ENCODE data around the gene CTU2.

The CTU2 gene

DNA sequence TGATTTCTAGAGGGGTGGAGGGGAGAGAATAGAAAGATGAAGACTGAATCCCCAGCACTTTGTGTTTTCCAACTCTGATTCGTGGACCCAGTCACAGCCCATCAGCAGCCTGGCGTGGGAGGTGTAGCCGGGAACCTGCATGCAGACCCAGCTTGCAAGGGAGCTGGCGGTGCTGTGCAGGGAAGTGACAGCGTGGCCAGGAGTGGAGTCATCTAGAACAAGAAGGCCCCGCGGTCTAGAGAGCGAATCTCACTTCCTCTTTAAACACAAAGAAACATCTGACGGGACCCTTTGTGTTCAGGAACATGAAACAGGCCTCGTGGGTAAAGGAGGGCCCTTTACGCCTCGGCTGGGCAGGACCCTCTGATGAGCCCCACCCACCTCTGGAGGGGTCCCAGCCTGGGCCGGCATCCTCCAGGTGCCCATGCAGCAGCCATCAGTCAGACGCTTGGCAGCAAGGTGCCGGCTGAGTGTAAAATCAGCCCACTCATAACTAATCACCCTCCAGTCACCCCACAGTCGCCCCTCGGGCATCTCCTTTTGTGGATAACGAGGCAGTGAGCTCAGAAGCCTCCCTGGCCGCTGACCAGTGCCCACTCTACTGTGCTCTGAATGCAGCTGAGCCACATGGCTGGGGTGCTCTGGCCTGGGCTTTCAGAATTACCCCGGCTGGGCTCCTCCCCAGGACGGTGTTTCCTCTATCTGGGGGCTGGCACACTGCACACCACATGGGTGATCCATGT, 24.4 kb upstream of the CTU2 start:
- peak; percentile 29 to 85 for DNase-seq

GRCh38 chr16:88684569-88685155, 21.6 kb upstream of the CTU2 start:
- DNase-seq: no peak

- DNase-seq: peak; percentile 33 to 57
Measured at GRCh38 chr16:88685156-88686061, 20.9 kb upstream of the CTU2 start.

DNA sequence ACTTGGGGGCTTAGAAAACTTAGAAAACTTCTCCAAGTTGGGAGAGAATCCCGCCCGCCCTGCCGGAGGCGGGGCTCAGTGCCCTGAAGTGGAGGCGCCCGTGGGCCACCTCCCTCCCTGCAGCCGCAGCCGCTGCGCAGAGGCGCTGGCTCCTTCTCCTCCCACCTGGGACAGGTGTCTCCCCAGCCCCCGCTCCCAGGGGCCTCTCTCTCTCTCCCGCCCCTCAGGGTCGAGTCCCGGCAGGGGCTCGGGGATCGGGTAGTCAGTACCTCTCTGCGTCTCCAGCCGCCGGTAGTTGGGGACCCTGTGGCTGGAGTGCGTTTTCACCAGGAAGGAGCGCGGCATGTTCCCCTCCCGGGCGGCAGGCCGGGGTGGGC, 20.3 kb upstream of the CTU2 start:
- DNase-seq: no peak

DNA sequence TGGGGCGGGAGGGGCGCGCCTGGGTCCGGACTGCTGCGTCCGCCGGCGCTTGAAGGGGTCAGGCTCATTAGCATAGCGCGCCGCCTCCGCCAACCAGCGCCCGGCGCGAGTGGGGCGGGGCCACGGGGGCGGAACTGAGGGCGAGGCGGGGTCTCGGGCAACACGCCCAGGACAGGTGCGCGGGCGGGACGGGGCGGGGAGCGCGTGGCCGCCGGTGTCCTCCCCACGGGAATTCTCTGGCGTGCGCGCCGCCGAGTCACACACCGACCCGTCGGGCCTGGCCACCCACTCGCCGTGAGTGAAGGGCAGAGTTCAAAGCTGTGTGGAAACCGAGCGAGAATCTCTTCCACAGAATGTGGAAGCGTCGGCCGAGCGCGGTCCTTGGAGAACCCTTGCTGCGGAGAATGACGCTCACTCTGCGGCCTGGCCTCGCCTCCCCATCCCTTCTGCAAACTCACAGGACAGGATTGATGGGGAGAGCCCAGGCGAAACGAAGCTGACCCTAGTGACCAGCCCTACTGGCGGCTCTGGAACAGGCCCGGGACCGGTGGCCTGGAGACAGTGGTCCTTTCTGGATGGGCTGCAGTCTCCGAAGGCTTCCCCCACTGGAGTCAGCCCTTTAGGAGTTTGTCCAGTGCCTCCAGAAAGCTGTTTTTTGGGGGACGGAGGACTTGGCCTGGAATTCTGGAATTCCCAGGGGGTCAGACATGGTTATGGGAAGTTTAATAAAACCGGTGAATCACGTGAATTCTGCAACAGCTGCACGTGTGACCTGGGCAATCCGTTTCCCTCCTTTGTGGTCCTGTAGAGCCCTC, 19.7 kb upstream of the CTU2 start, which contains the start of gene SNAI3:
TSS of gene SNAI3 (minus strand) at position 69 of the 815 bp plus-strand sequence. CDS start 101 bp downstream, outside the sequence.
- peak in 1 of 2 donors; percentile 65 for DNase-seq

- DNase-seq: no peak
Measured at GRCh38 chr16:88687254-88687576, 19.1 kb upstream of the CTU2 start.

DNA sequence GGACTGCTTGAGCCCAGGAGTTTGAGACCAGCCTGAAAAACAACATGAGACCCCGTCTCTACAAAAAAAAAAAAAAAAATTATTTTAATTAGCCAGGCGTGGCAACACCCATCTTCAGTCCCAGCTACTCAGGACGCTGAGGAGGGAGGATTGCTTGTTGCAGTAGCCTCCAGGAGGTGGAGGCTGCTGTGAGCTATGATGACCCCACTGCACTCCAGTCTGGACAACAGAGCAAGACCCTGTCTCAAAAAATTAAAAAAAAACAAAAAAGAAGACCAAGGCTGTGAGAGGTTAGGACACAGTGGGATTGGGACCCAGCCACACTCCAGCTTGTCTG, 18.7 kb upstream of the CTU2 start:
- DNase-seq: no peak

- no peak for DNase-seq
Measured at GRCh38 chr16:88688013-88688778, 18.1 kb upstream of the CTU2 start.

GRCh38 chr16:88690341-88691128, 15.8 kb upstream of the CTU2 start:
- DNase-seq: no peak

DNA sequence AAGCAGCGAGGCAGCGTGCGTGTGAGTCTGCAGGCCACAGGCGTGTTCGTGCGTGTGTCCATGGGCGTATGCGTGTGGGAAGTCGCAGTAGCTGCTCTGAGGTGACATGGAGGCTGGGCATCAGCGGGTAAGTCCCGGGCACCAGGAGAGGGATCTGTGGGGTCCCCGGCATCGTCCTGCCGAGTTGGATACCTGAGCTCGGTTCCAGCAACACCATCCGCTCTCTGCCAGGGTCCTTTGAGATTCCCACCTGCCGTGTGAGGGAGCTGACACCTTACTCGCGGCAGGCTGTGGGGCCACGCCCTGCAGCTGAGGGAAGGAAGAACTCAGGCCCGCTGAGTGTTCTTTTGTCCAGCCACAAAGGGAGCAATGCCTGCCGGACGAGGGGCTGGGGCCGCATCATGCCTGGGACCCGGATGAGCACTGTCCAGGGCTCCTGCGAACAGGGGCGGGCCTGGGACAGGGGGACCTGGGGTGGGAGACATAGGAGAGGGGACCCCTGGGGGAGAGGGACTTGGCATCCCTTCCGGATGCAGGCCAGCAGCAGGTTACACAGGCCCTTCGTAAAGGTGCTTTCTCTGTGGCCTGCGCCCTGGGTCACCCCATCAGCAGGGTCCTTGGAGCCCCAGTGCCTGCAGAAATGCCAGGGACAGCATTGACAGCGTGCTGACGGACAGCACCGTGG, 15.0 kb upstream of the CTU2 start:
- DNase-seq: no peak

DNA sequence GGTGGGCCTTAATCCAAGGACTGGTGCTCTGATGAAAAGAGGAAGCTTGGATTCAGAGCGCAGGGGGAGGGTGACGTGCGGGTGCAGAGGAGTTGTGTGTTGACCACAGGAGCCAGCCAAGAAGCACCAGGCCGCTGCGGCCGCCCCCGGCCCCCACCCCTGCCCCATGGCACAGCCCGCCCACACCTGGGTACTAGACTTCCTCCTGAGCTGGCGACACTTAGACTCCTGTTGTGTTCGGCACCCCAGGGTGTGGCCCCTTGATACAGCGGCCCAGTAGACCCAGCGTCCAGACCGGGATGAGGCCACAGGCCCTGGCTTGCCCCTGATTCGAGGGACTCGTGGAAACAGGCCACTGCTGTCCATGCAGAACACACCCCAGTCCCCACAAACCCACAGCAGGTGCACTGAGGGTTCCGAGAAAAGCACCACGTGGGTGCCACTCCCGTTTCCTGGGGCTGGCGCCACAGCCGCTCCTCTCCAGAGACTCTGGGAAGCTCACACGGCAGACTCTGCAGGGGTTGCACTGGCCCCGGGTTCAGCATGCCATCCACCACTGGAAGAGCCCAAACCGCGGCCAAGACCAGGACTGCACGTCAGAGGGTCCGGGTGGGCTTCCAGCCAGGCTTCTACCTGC, 14.3 kb upstream of the CTU2 start:
- peak; percentile 31 to 77 for DNase-seq

GRCh38 chr16:88692861-88693260, 13.4 kb upstream of the CTU2 start:
- DNase-seq: no peak

DNA sequence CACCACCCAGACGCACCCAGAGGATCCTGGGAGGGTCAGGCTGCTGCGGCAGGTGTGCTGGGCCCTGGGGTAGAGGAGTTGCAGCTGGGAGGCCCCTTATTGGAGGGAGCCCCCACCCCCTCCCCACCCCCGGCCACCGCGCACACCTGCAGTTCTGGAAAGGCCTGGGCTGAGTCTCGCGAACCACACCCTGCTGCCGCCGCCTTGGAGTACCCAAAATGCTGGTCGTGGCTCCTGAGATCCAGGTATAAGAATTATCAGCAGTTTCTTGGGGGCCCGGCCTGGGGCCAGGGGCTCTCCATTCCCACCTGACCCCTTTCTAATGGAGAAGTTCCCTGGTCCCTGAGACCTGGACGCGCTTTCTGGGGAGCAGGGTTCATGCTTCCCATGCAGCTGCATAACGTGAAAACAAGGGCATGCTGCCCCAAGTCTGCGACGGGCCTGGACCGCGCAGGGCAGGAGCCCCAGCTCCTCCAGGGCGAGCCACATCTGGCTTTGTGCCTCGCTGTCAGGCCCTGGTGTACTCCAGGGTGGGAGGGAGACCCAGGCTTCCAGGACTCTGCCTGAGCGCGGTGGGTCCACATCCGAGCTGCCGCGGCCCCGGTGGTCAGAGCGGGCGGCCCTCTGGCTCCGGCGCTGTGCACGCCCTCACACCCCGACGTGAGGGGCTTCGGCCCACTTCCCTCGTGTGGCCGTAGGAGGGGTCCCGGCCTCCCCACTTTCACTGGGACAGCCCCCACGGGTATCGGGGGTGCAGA, 12.7 kb upstream of the CTU2 start:
- DNase-seq: no peak

DNA sequence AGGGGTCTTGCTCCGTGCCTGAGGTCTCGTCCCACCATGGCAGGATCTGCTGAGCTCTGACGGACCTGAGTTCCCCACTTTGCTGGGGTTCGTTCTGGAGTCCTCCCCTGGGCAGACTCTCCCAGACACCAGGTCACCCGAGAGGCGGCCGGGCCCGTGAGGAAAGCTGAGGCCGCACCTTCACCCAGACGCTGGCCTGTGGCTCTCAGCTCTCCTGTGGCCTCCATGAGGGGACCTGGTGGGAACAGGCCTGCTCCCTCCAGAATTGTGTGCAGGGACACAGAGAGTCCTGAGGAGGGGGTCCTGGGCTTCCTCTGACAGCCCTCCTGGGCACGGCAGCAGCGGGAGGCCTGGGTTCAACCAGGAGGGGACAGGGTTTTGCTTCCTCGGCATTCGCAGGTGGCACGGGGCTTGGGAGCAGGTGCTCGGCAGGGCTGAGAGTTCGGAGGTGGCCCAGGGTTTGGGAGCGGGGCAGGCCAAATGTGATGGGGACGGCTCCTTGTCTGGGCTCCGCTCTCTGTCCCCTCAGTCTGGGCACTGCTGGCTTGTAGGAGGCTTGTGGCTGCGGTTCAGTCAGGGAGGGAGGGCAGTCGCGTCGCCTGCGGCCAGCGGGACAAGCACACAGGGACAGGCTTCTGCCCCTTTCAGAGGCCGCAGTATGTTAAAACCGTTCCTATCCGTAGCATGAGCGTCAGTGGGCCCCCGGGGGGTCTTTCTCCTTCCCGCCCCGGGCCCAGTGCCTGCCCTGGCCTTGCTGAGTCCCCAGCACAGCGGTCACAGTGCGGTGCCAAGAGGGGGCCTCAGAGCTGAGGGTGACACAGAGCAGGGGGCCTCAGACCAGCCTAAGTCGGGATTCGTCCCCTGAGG, 11.8 kb upstream of the CTU2 start:
- DNase-seq: no peak

DNA sequence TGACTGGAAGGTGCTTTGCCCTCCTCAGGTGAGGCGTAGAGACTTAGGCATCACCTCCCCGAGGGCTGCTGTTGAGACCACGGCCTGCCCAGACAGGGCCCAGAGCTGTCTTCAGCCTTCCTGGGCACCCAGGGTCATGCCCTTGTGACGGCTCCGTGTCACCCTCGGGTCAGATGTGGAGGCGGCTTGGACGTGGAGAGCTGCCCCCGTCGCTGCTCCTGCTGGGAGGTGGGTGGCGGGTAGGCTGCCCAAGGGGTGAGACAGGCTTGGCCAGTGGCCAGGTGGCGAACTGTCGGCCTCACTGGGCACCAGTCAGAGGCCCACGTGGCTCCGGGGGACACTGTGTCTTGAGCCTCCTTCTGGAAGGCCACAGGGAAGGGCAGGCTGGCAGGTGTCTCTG, 11.1 kb upstream of the CTU2 start:
- no peak for DNase-seq

- DNase-seq: no peak
Measured at GRCh38 chr16:88695753-88696152, 10.6 kb upstream of the CTU2 start.

- DNase-seq: no peak
Measured at GRCh38 chr16:88696441-88696840, 9.9 kb upstream of the CTU2 start.

DNA sequence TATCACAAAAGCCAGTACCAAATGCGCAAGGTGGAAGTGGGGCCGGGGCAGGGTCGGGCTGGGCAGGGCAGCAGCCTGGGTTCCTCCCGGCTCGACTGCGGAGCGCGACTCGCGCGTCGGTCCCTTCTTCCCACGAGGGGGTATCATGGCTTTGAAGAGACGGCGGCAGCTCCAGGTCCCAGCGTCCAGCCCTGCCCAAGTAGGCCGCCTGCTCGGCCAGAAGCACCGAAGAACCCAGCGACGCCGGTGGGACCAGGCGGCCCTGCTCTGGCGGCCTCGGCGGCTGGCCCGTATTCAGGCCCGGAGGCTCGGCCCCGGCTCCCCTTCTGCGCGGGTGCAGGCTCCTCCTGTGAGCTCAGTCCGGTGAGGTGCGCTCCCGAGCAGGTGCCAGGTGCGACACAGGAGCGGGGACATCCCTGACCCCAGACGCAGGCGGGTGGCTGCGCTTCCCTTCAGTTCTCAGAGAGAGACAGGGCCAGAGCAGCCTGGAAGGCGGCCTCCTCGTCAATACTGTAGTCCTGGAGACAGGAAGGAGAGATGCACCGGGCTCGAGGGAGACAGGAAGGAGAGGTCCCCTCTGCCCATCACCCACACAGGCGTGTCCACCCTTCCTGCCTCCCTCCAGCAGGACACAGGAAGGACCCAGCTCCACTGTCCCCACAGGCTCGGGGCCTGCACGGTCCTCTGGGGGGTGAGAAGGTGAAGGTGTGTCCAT, 9.0 kb upstream of the CTU2 start:
- DNase-seq: no peak
